Measurements from ENCODE around the gene HOXD3. TPM values are rescaled to one million over a fixed set of nuclear protein-coding genes. Genes with fewer than 3 reads are reported as not detected.

Gene HOXD3
- polyA plus RNA-seq, 1 donor (not counting 4 experiments of a cell fraction or from before 2014, with no cell fraction given), result not detected

DNA sequence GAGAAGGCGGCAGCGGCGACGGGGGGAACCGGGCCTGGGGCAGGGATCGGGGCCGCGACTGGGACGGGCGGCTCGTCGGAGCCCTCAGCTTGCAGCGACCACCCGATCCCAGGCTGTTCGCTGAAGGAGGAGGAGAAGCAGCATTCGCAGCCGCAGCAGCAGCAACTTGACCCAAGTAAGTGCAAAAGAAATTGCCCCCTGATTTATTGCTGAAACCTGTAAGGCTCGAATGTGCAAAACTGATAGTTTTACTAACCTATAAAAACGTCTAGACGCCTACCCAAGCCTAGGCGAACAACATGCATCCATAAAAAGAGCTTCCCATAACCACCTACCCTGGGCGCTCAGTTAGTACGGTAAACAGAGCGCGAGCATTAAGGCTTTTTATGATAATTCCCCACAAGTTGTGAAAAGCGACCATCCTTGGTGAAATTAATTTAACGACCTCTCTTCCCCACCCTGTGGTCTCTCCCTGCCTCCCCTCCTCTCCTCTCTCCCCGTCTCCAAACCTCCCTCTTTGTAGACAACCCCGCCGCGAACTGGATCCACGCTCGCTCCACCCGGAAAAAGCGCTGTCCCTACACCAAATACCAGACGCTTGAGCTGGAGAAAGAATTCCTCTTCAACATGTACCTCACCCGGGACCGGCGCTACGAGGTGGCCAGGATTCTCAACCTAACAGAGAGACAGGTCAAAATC is 33.5 kb upstream of the HOXD3 start:
- DNase-seq (ENCODE audit: low read depth, low spot score) (no peak), FAIRE-seq (no peak)
- H3K9me1 ChIP-seq (ENCODE audit: control insufficient read depth, extremely low read depth, insufficient read depth, low read length), result no peaks in the 10 kb centered on the region
- dilution Hi-C loops (cut with MboI; ENCODE audit: extremely low pct_ligation_motif_present, low sequenced_read_pairs), result no loop called here
- no peaks in the 10 kb centered on the region for H3K4me1 ChIP-seq (ENCODE audit: control insufficient read depth, extremely low read depth, insufficient read depth, low read length)
- H3K36me3 ChIP-seq (ENCODE audit: control insufficient read depth in 2 of 2, extremely low read depth in 1 of 2, insufficient read depth in 2 of 2, low read length in 2 of 2), result no peaks in the 10 kb centered on the region
- H4K20me1 ChIP-seq (ENCODE audit: control insufficient read depth, extremely low read depth, insufficient read depth, low read length), result no peaks in the 10 kb centered on the region
- no peaks in the 10 kb centered on the region for H3K79me2 ChIP-seq (ENCODE audit: control insufficient read depth, insufficient read depth, low read length)
- TF ChIP-seq EZH2 (IDR thresholded peaks at IDR 0.05; ENCODE audit: low read length), result peak; percentile 76
- TF ChIP-seq, protein P1, sequence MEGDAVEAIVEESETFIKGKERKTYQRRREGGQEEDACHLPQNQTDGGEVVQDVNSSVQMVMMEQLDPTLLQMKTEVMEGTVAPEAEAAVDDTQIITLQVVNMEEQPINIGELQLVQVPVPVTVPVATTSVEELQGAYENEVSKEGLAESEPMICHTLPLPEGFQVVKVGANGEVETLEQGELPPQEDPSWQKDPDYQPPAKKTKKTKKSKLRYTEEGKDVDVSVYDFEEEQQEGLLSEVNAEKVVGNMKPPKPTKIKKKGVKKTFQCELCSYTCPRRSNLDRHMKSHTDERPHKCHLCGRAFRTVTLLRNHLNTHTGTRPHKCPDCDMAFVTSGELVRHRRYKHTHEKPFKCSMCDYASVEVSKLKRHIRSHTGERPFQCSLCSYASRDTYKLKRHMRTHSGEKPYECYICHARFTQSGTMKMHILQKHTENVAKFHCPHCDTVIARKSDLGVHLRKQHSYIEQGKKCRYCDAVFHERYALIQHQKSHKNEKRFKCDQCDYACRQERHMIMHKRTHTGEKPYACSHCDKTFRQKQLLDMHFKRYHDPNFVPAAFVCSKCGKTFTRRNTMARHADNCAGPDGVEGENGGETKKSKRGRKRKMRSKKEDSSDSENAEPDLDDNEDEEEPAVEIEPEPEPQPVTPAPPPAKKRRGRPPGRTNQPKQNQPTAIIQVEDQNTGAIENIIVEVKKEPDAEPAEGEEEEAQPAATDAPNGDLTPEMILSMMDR (optimal IDR thresholded peaks at IDR 0.05 in 1 of 3, IDR thresholded peaks at IDR 0.05 in 1 of 3, conservative IDR thresholded peaks at IDR 0.05 in 1 of 3; ENCODE audit: extremely low read depth in 1 of 3, insufficient read depth in 2 of 3, low read length in 3 of 3), result no peak
- no peak overlapping the region for H3K9ac ChIP-seq (ENCODE audit: control insufficient read depth, extremely low read depth, insufficient read depth, low read length)
- no peak overlapping the region for H2AFZ ChIP-seq (ENCODE audit: control insufficient read depth, low read length)
- H3K4me3 ChIP-seq (ENCODE audit: control insufficient read depth in 2 of 3, extremely low read depth in 1 of 3, insufficient read depth in 2 of 3, low read depth in 1 of 3, low read length in 3 of 3), result no peak overlapping the region
- peaks cover 93% of the 10 kb centered on the region for H3K27me3 ChIP-seq (ENCODE audit: control insufficient read depth, extremely low read depth, insufficient read depth, low read length)
- H3K27ac ChIP-seq (ENCODE audit: control insufficient read depth, insufficient read depth, low read length), result no peak overlapping the region
- no peaks in the 10 kb centered on the region for H3K9me3 ChIP-seq (ENCODE audit: control insufficient read depth, low read depth, low read length)
- no peak overlapping the region for H3K4me2 ChIP-seq (ENCODE audit: control insufficient read depth, extremely low read depth, insufficient read depth, low read depth, low read length)

- dilution Hi-C loops (cut with MboI; ENCODE audit: extremely low pct_ligation_motif_present, low sequenced_read_pairs), result no loop called here
- DNase-seq (ENCODE audit: low read depth, low spot score) (no peak), FAIRE-seq (no peak)
- Histone ChIP-seq H3K9ac (ENCODE audit: control insufficient read depth, extremely low read depth, insufficient read depth, low read length) (no peak overlapping the region), H2AFZ (ENCODE audit: control insufficient read depth, low read length) (no peak overlapping the region), H3K36me3 (ENCODE audit: control insufficient read depth in 2 of 2, extremely low read depth in 1 of 2, insufficient read depth in 2 of 2, low read length in 2 of 2) (no peaks in the 10 kb centered on the region), H3K9me1 (ENCODE audit: control insufficient read depth, extremely low read depth, insufficient read depth, low read length) (no peaks in the 10 kb centered on the region), H3K4me1 (ENCODE audit: control insufficient read depth, extremely low read depth, insufficient read depth, low read length) (no peaks in the 10 kb centered on the region), H3K27ac (ENCODE audit: control insufficient read depth, insufficient read depth, low read length) (no peak overlapping the region), H3K4me2 (ENCODE audit: control insufficient read depth, extremely low read depth, insufficient read depth, low read depth, low read length) (no peak overlapping the region), H3K27me3 (ENCODE audit: control insufficient read depth, extremely low read depth, insufficient read depth, low read length) (peaks cover 94% of the 10 kb centered on the region), H3K9me3 (ENCODE audit: control insufficient read depth, low read depth, low read length) (no peaks in the 10 kb centered on the region), H3K4me3 (ENCODE audit: control insufficient read depth in 2 of 3, extremely low read depth in 1 of 3, insufficient read depth in 2 of 3, low read depth in 1 of 3, low read length in 3 of 3) (no peak overlapping the region), H4K20me1 (ENCODE audit: control insufficient read depth, extremely low read depth, insufficient read depth, low read length) (no peaks in the 10 kb centered on the region), H3K79me2 (ENCODE audit: control insufficient read depth, insufficient read depth, low read length) (no peaks in the 10 kb centered on the region)
- TF ChIP-seq, protein P1 (optimal IDR thresholded peaks at IDR 0.05 in 1 of 3, IDR thresholded peaks at IDR 0.05 in 1 of 3, conservative IDR thresholded peaks at IDR 0.05 in 1 of 3; ENCODE audit: extremely low read depth in 1 of 3, insufficient read depth in 2 of 3, low read length in 3 of 3), result no peak
- peak; percentile 15 for TF ChIP-seq EZH2 (IDR thresholded peaks at IDR 0.05; ENCODE audit: low read length)
Measured at GRCh38 chr2:176124110-176124946, 32.8 kb upstream of the HOXD3 start.

All from keratinocyte (primary cell).